ENCODE results near the gene NEDD4L.

NEDD4L gene

DNA sequence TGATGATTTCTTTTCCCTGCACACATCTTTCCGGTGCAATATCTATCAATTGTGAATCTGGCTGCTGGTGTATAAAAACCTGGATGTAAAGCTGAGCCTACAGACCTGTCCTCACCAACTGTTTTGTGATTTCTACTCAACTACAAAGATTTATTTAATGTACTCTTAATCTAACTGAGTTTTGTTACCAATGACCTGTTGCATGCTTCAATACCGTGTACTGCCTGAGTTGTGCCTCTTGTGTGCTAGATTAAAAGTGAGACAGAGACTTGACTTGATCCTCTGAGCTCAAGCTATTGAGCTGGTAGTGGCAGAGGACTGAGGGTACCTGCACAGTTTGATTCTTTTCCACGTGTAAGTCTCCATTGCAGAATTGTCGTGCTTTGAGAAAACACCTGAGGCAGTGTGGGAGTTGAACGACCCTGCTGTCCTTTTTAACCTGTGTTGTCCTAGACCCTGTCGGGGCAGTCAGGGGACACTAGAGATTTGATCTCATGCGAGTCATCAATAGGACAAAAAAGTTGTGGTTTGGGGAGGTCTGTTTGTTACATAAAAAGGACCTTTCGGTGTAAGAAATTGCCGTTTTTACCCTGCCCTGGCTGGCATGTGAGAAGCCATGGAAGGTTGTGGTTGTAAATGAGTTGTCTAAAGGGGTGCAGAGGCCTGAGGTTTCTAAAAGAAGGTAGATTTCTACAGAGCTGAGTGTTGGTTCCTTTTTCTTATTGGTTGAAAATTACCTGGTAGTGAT is 353.5 kb downstream of the NEDD4L start:
- Histone ChIP-seq H3K4me3 (no peak overlapping the region), H3K36me3 (replicated peaks) (no peaks in the 10 kb centered on the region; the same call in 1 of the 2 replicates)
- in situ Hi-C loops (cut with MboI; ENCODE audit: low sequenced_read_pairs), result no loop called here

DNA sequence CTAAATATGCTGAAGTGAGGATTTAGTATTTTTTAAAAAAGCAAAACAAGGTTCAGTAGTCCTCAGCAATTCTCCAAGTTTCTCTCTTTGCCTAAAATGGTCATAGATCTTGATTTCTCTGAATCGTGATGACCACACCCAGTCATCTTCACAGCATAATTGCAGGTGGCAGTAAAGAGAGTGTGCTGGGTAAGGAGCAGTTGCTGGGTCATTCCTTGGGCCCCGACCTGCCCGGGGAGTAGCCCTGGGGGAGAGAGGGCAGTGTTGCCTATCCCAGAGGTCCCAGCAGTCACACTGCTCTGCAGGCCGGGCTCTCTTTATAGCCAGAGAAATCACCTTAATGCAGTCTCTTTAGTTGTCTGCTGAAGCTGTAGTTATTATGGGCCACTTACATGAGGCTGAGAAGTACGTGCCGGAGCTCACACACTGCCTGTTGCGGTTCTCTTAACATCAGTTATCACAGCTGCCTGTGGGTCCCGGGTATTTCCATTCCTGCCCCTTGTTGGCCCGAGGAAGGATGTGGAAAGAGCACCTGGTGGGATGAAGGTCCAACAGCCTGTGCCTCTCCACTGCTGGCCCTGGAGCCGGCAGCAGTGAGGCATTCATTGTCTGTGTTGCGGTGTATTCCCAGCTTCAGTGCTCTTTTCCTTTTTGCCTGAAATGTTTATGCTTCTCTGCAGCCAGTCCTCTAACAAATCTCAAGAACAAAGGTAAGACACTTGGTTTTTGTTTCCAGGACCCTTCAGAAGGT is 354.8 kb downstream of the NEDD4L start:
- in situ Hi-C loops (cut with MboI; ENCODE audit: low sequenced_read_pairs), result no loop called here
- H3K4me3 ChIP-seq, result no peak overlapping the region
- H3K27me3 ChIP-seq (ENCODE audit: low read depth), result no peaks in the 10 kb centered on the region
- H3K9me3 ChIP-seq, result no peaks in the 10 kb centered on the region
- no peak for DNase-seq (ENCODE audit: low spot score in 2 of 2)
- no peaks in the 10 kb centered on the region for H3K4me1 ChIP-seq
- no peaks in the 10 kb centered on the region for H3K36me3 ChIP-seq (replicated peaks)

More for the DNA sequence above, 353.5 kb downstream of the NEDD4L start:
- DNase-seq (ENCODE audit: low spot score in 2 of 2), result no peak
- Histone ChIP-seq H3K27me3 (ENCODE audit: low read depth) (no peaks in the 10 kb centered on the region), H3K4me1 (no peaks in the 10 kb centered on the region), H3K9me3 (no peaks in the 10 kb centered on the region)

DNA sequence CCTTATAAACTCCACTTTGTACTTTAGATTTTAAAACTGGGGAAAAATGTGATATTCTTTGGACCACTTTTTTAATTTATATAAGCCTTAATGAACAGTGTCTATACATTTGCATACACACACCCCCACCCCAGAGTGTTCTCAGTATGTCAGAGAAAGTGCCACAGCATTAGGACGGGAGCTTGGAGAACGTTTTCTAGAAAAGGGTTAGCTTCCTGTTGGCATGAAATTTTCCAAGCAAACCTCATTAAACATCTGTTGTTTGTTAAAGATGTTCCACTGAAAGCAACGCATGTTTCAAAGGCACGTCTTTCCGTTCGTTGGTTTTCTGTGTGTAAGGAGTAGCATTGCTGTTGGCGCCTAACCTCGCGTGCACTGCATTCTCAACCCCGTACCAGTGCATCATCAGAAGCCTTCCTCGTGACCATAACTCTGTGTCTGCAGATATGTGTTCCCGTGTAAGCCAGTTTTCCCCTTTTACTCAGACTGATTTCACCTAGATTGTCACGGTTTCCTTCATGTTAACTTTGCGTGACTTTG is 356.4 kb downstream of the NEDD4L start:
- DNase-seq (ENCODE audit: low spot score in 2 of 2), result no peak
- Histone ChIP-seq H3K4me3 (no peak overlapping the region), H3K9me3 (no peaks in the 10 kb centered on the region), H3K4me1 (no peaks in the 10 kb centered on the region), H3K27me3 (ENCODE audit: low read depth) (no peaks in the 10 kb centered on the region), H3K36me3 (replicated peaks) (no peaks in the 10 kb centered on the region)
- in situ Hi-C loops (cut with MboI; ENCODE audit: low sequenced_read_pairs), result no loop called here

DNA sequence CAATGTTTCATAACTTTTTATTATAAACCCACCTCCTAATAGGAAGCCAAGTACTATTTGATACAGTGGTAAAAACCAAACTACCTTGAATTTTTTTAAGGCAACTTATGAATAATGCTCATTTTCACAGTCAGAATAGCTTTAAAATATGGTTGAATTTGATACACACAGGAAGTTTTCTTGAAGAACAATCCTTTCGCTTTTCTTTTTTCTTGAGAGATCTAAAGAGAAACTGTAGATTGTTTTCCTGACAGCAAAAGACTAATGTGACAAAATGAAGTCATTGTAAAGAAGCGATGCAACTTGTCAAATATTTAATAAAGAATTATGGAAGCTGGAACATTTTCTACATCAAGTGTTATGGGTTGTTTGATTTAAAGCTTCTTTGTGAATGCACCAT is 357.2 kb downstream of the NEDD4L start:
- no peak overlapping the region for H3K4me3 ChIP-seq
- no peaks in the 10 kb centered on the region for H3K27me3 ChIP-seq (ENCODE audit: low read depth)
- H3K4me1 ChIP-seq, result no peaks in the 10 kb centered on the region
- no peak for DNase-seq (ENCODE audit: low spot score in 2 of 2)
- in situ Hi-C loops (cut with MboI; ENCODE audit: low sequenced_read_pairs), result no loop called here
- H3K36me3 ChIP-seq (replicated peaks), result no peaks in the 10 kb centered on the region
- no peaks in the 10 kb centered on the region for H3K9me3 ChIP-seq

DNA sequence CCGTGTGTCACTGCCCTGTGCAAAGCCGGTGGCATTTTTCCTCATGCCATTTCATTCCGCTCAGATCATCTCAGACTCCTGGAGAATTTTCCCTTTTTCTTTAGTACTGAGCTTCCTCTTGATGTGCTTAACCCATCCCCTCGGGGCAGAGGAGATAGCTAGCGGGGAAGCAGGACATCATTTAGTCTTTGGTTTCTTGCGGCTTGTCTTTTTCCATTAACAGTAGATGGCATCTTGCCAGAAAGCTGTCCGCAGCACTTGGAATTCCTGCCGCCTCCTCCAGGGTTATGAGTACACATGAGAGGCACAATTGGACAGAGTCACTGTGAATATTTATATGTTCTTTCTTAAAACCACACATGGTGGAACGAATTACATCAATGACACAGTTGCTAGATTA is 358.2 kb downstream of the NEDD4L start:
- no peaks in the 10 kb centered on the region for H3K27me3 ChIP-seq (ENCODE audit: low read depth)
- no peak for DNase-seq (ENCODE audit: low spot score in 2 of 2)
- in situ Hi-C loops (cut with MboI; ENCODE audit: low sequenced_read_pairs), result no loop called here

DNA sequence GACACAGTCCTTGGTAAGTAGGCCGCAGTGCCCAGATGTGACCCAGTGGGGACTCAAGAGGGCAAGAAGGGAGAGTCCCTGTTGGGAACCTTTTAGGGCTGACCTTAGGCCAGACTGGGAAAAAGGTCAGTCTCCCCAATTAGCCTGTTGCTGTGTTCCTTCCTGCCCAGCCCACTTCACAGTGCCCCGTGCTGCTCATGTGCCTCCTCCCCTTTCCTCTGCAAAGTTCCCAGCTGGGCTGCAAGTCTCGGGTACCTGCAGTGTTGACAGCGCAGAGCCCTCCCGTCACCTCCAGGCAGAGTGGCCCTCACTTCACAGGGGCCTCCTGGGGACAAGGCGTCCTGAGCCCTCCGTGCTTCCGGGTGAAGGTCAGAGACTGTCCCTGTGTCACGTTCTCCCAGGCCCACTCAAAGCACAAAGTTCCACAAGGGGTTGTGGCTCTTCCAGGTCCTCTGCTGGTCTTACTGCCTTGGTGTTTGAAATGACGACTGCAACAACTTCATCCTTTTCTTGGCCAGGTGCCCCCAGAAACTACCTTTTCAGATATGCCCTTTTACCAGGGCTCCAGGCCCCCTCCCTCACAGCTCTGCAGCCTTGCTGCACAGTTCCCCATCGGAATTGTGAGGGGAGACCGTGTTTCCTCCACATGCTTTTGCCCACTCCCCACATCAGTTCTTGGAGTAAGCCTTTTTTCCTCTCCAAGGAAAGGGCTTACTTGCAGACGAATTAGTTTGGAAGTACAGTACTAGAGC is 359.1 kb downstream of the NEDD4L start:
- no peak overlapping the region for H3K4me3 ChIP-seq
- no peaks in the 10 kb centered on the region for H3K36me3 ChIP-seq (replicated peaks)
- H3K27me3 ChIP-seq (ENCODE audit: low read depth), result no peaks in the 10 kb centered on the region
- H3K9me3 ChIP-seq, result no peaks in the 10 kb centered on the region
- in situ Hi-C loops (cut with MboI; ENCODE audit: low sequenced_read_pairs), result no loop called here
- no peak for DNase-seq (ENCODE audit: low spot score in 2 of 2)
- H3K4me1 ChIP-seq, result no peaks in the 10 kb centered on the region

More for the DNA sequence above, 358.2 kb downstream of the NEDD4L start:
- H3K36me3 ChIP-seq (replicated peaks), result no peaks in the 10 kb centered on the region
- no peaks in the 10 kb centered on the region for H3K9me3 ChIP-seq
- H3K4me3 ChIP-seq, result no peak overlapping the region
- H3K4me1 ChIP-seq, result no peaks in the 10 kb centered on the region

DNA sequence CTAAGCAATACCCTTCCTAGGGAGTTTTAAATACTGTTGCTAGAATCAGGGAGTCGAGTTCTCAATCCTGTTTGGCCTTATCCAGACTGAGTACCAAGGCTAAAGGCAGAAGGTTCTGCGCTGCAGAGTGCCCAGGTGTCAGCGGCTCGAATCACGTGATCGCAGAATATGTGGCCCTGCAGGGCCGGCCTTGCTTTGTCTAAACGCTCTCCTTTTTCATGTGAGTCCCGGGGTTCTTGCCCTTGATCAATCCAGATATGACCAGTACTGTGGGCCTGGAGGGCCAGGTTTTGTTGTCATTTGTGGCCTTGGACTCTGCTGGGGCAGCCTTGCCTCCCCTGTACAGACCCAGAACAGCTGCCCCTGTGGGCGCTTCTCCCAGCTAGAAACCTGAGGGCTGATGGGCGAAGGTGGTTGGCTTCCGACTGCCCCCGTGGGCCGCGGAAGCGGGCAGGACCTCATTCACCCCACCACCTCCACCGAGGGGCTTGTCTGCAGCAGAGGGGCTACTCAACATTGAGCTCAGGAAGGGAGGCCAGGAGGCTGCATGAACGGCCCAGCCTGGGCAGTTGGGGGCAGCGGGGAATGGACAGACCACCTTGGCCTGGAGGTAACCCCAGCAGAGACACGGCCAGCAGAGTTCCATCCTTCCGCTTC is 359.9 kb downstream of the NEDD4L start:
- Histone ChIP-seq H3K4me3 (no peak overlapping the region), H3K4me1 (no peaks in the 10 kb centered on the region), H3K36me3 (replicated peaks) (no peaks in the 10 kb centered on the region), H3K9me3 (no peaks in the 10 kb centered on the region), H3K27me3 (ENCODE audit: low read depth) (no peaks in the 10 kb centered on the region)
- in situ Hi-C loops (cut with MboI; ENCODE audit: low sequenced_read_pairs), result no loop called here
- no peak for DNase-seq (ENCODE audit: low spot score in 2 of 2)

DNA sequence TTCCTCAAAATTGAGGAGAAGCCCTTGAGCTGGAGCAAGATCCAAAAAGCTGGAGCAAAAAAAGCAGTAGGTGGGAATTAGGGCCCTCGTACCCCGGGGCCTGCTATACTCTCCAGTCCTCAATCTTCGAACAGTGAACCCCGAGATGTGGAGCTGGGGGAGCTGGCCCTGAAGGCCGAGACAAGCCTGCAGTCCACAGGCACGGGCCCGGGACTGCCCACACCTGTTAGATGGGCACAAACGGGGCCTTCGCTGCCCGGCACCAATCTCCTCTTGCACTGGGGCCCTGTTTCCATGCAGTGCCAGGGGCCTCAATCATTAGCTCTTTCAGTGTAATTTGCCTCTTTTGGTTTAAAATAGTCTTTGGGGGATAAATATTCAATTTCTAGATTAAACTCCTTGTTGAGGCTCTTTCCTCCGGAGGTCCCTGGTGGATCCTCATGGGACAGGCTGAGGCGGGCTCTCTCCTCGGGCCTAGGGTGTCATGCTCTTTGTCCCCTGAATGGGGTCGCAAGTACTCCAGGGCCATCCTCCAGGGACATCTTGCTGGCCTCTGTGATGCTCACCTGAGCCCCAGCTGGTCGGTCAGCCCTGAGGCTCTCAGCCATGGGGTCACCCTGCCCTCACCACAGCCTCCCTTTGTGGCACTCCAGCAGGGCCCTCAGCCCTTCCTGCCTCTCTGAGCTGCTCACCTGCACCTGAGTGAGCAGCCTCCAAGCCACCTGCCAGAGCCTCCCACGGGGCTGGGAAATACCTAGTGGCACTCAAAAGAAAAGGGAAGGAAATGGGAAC is 361.3 kb downstream of the NEDD4L start:
- H3K4me1 ChIP-seq, result no peaks in the 10 kb centered on the region

DNA sequence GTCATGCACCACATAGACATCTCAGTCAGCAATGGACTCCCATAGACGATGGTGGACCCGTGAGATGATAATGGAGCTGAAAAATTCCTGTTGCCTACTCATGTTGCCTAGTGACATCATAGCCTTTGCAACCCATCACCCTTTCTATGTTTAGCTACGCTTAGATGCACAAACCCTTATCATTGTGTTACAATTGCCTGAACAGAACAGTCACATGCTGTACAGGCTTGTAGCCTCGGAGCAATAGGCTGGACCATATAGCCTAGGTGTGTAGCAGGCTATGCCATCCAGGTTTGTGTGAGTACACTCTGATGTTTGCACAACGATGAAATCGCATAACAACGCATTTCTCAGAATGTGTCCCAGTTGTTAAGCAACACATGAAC is 363.2 kb downstream of the NEDD4L start:
- no peak for DNase-seq (ENCODE audit: low spot score in 2 of 2)
- in situ Hi-C loops (cut with MboI; ENCODE audit: low sequenced_read_pairs), result no loop called here
- H3K9me3 ChIP-seq, result no peaks in the 10 kb centered on the region
- H3K27me3 ChIP-seq (ENCODE audit: low read depth), result no peaks in the 10 kb centered on the region
- no peaks in the 10 kb centered on the region for H3K36me3 ChIP-seq (replicated peaks)
- no peaks in the 10 kb centered on the region for H3K4me1 ChIP-seq
- H3K4me3 ChIP-seq, result no peak overlapping the region

More for the DNA sequence above, 361.3 kb downstream of the NEDD4L start:
- Histone ChIP-seq H3K36me3 (replicated peaks) (no peaks in the 10 kb centered on the region), H3K9me3 (no peaks in the 10 kb centered on the region), H3K27me3 (ENCODE audit: low read depth) (no peaks in the 10 kb centered on the region), H3K4me3 (no peak overlapping the region)
- in situ Hi-C loops (cut with MboI; ENCODE audit: low sequenced_read_pairs), result no loop called here
- DNase-seq (ENCODE audit: low spot score in 2 of 2), result no peak

DNA sequence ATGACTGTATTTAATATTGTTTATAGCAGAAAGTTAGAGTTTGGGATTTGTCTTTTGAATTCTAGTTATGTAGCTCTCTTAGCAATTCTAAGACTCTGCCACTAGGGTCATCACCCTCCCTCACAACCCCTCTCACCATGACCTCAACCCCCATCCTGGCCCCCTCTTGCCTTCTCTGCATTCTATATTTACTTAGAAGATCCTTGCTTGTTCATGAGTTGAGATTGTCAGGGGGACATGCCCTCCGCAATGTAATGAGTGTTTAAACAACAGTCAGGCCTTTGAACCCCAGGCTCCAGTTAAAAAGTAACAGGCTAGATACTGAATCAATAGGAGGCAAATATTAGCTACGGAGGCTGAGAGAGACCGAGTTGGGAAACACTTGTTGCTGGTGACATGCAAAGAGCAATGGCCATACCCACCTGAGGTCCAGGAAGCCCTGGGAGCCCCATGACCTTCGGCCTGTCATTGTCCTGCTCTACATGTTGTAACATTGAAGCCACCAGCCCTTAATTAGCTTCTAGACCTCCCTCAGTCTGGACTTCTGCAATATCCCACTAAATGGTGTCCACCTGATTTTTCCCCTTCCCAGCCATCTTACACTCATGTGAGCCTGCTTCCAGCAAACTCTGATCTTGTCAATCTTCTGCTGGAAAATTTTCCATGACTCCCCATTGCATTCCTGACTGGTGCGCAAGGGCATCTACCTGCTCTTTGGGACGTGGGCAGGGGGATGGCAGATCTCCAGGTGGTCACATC is 363.8 kb downstream of the NEDD4L start:
- DNase-seq (ENCODE audit: low spot score in 2 of 2), result no peak
- H3K9me3 ChIP-seq, result no peaks in the 10 kb centered on the region
- H3K4me1 ChIP-seq, result no peaks in the 10 kb centered on the region
- peaks cover 2% of the 10 kb centered on the region; the same call in 1 of the 2 replicates for H3K27me3 ChIP-seq (ENCODE audit: low read depth)
- in situ Hi-C loops (cut with MboI; ENCODE audit: low sequenced_read_pairs), result no loop called here
- H3K36me3 ChIP-seq (replicated peaks), result no peaks in the 10 kb centered on the region
- H3K4me3 ChIP-seq, result no peak overlapping the region

DNA sequence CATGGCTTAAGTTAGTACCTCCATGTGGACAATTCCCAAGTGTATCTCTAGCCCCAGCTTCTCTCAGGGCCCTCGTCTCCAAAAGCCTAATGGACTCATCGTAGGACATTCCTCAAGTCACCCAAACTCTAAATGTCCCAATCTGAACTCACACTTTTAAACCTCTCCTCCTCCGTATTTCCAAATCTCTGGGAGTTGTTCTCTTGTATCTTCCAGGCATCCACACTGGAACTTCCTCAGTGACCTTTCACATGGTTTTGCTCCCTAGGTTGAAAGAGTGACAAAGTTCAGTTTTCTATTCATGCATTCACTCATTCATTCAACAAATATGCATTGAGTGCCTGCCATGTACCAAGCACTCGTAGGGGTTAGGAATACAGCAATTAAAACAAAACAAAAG is 364.6 kb downstream of the NEDD4L start:
- Histone ChIP-seq H3K4me3 (no peak overlapping the region), H3K4me1 (no peaks in the 10 kb centered on the region), H3K36me3 (replicated peaks) (no peaks in the 10 kb centered on the region), H3K27me3 (ENCODE audit: low read depth) (peaks cover 2% of the 10 kb centered on the region; the same call in 1 of the 2 replicates), H3K9me3 (no peaks in the 10 kb centered on the region)
- in situ Hi-C loops (cut with MboI; ENCODE audit: low sequenced_read_pairs), result no loop called here
- no peak for DNase-seq (ENCODE audit: low spot score in 2 of 2)

DNA sequence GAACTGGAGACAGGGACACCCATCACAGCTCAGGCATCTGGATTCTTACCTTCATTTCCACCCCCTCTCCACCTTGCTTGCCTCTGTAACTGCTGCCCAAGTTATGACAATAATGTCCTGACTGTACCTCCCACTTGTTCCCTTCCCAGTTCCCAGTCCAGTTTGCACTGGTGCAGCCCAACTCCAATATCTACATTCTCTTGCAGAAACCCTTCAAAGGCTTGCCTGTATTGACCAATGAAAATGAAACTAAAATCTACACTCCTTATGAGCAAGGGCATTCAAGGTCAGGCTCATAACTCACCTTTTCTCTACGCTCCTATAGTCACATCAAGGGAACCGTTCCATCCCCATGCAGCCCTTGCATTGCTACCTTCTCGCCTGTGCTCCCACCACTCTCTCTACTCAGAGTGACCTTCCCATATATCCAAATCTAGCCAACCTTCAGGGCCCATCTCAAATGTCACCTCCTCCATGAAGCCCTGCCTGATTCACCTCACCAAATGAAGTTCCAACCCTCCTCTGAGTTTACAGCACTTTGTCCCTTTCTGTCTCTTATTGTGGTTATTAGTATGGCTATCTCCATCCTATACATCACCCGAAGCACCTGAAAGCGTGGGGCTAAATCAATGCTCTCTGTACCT is 365.9 kb downstream of the NEDD4L start:
- Histone ChIP-seq H3K9me3 (no peaks in the 10 kb centered on the region), H3K36me3 (replicated peaks) (no peaks in the 10 kb centered on the region), H3K27me3 (ENCODE audit: low read depth) (peaks cover 2% of the 10 kb centered on the region; the same call in 1 of the 2 replicates), H3K4me1 (no peaks in the 10 kb centered on the region), H3K4me3 (no peak overlapping the region)
- in situ Hi-C loops (cut with MboI; ENCODE audit: low sequenced_read_pairs), result no loop called here
- no peak for DNase-seq (ENCODE audit: low spot score in 2 of 2)
